Activated naive CD4-positive, alpha-beta T cell treated with anti-CD3 and anti-CD28 coated beads for 36 hours (primary cell): Measurements from ENCODE around the gene SYDE1. TPM values are rescaled to one million over a fixed set of nuclear protein-coding genes. Genes with fewer than 3 reads are reported as not detected.

ENCODE experiments used
- CTCF ChIA-PET: fragments of 350-600 bp; sonication (Branson Sonifier 250); formaldehyde crosslinking; loops from one replicate; lab custom pipeline; 2021; ENCODE audit warnings: antibody characterized with exemption; lab: Charles Lee
- DNase-seq: peaks from one replicate; pipeline ENCODE4 v3.0.0-alpha.2; 2020
- H3K27ac Mint-ChIP-seq: one replicate; pipeline ENCODE4 v1.8.0; 2021; ENCODE audit warnings: mild to moderate bottlenecking, mixed read lengths
- H3K27me3 Mint-ChIP-seq: one replicate; pipeline ENCODE4 v1.8.0; 2021; ENCODE audit warnings: low read depth, mixed read lengths
- H3K36me3 Mint-ChIP-seq: one replicate; pipeline ENCODE4 v1.8.0; 2021; ENCODE audit warnings: low read depth, mixed read lengths
- H3K4me1 Mint-ChIP-seq: one replicate; pipeline ENCODE4 v1.8.0; 2021; ENCODE audit warnings: low read depth, mixed read lengths
- H3K4me3 Mint-ChIP-seq: one replicate; pipeline ENCODE4 v1.8.0; 2021; ENCODE audit warnings: mild to moderate bottlenecking, moderate library complexity, mixed read lengths
- H3K9me3 Mint-ChIP-seq: one replicate; pipeline ENCODE4 v1.8.0; 2021; ENCODE audit warnings: mixed read lengths
- intact Hi-C: fragments of 100-400 bp; cut with micrococcal nuclease; formaldehyde crosslinking; loops from one replicate; pipeline ENCODE4 v1.15.1; 2023
- total RNA-seq, 2 experiments: library from RNA; stranded (reverse); gene quantifications; one replicate each; pipeline ENCODE4 v1.2.3, GENCODE V29; 2021

SYDE1 gene
- total RNA-seq, 2 experiments from 2014 or later: 0.67 to 1.1 TPM

GRCh38 chr19:15156391-15156790, 49.2 kb downstream of the SYDE1 start:
- no peaks in the 10 kb centered on the region for H3K4me1 Mint-ChIP-seq
- no peak overlapping the region for H3K27ac Mint-ChIP-seq

GRCh38 chr19:15159251-15159650, 52.0 kb downstream of the SYDE1 start:
- DNase-seq: no peak
- Mint-ChIP-seq H3K4me3 (no peak overlapping the region), H3K4me1 (no peaks in the 10 kb centered on the region), H3K27me3 (no peaks in the 10 kb centered on the region), H3K36me3 (no peaks in the 10 kb centered on the region), H3K9me3 (peaks cover 5% of the 10 kb centered on the region), H3K27ac (no peak overlapping the region)
- intact Hi-C loops: no loop called here
- CTCF ChIA-PET: interaction anchor here (0.8 to 1.2 kb wide), 2 partner anchors 18 to 23 kb away, joined by 4 read pairs; no protein-coding TSS in a partner anchor

More at GRCh38 chr19:15156391-15156790, 49.2 kb downstream of the SYDE1 start:
- no peaks in the 10 kb centered on the region for H3K27me3 Mint-ChIP-seq
- intact Hi-C loops: no loop called here
- CTCF ChIA-PET: interaction anchor here (0.8 to 1.7 kb wide), 2 partner anchors 36 to 56 kb away, joined by 6 to 9 read pairs; no protein-coding TSS in a partner anchor
- peaks cover 5% of the 10 kb centered on the region for H3K9me3 Mint-ChIP-seq
- no peak overlapping the region for H3K4me3 Mint-ChIP-seq
- DNase-seq: no peak
- no peaks in the 10 kb centered on the region for H3K36me3 Mint-ChIP-seq

- Mint-ChIP-seq H3K27me3 (no peaks in the 10 kb centered on the region), H3K4me3 (no peak overlapping the region), H3K9me3 (peaks cover 16% of the 10 kb centered on the region), H3K27ac (no peak overlapping the region), H3K4me1 (no peaks in the 10 kb centered on the region), H3K36me3 (no peaks in the 10 kb centered on the region)
- intact Hi-C loops: no loop called here
- CTCF ChIA-PET: interaction anchor here (0.6 kb wide), 1 partner anchor 53 kb away, joined by 5 read pairs; no protein-coding TSS in a partner anchor
- no peak for DNase-seq
These were observed 54.1 kb downstream of the SYDE1 start for GRCh38 chr19:15161028-15161984.

Other genes starting within 250 kb of the SYDE1 start
- not detected for gene OR7A17, start 221.3 kb upstream of the SYDE1 start, total RNA-seq
- gene OR7C2, start 165.9 kb upstream of the SYDE1 start, total RNA-seq: not detected
- not detected for gene SLC1A6, start 127.5 kb upstream of the SYDE1 start, total RNA-seq
- gene CASP14, start 57.9 kb upstream of the SYDE1 start, total RNA-seq: not detected
- gene OR1I1, start 25.2 kb upstream of the SYDE1 start, total RNA-seq: not detected
- not detected for gene NOTCH3, start 93.6 kb downstream of the SYDE1 start, total RNA-seq
- gene EPHX3, start 125.0 kb downstream of the SYDE1 start, total RNA-seq: not detected
- 100 to 1,000 TPM; 109 to 111 TPM for gene BRD4, start 225.1 kb downstream of the SYDE1 start, total RNA-seq